Effector memory CD4-positive, alpha-beta T cell (primary cell): ENCODE data around the gene NSD1.
A peak's percentile ranks its signal among the peaks of the same experiment; 100 is the strongest.

Experiments used
- DNase-seq, 3 donors: peaks; one replicate each; pipeline ENCODE4 v3.0.0-alpha.2; 2020
- H3K27ac ChIP-seq: 2 replicates; pipeline ENCODE4 v1.7.0; 2013; ENCODE audit warnings: mild to moderate bottlenecking, low read length, moderate library complexity; ENCODE audit not compliant: insufficient read depth, poor library complexity, severe bottlenecking
- H3K27me3 ChIP-seq: replicated peaks from 2 replicates; pipeline ENCODE4 v1.7.0; 2013; ENCODE audit warnings: mild to moderate bottlenecking, low read length; ENCODE audit not compliant: insufficient read depth, control insufficient read depth, poor library complexity, severe bottlenecking
- H3K36me3 ChIP-seq: 2 replicates; pipeline ENCODE4 v1.7.0; 2013; ENCODE audit warnings: mild to moderate bottlenecking, low read length, moderate library complexity; ENCODE audit not compliant: control insufficient read depth, insufficient read depth
- H3K4me1 ChIP-seq: 2 replicates; pipeline ENCODE4 v1.7.0; 2013; ENCODE audit warnings: low read length, mild to moderate bottlenecking; ENCODE audit not compliant: control insufficient read depth, insufficient read depth, poor library complexity, severe bottlenecking
- H3K4me3 ChIP-seq: 2 replicates; pipeline ENCODE4 v1.7.0; 2013; ENCODE audit warnings: low read length, low read depth, mild to moderate bottlenecking; ENCODE audit not compliant: insufficient read depth, poor library complexity, severe bottlenecking
- H3K9me3 ChIP-seq: 2 replicates; pipeline ENCODE4 v1.7.0; 2013; ENCODE audit warnings: mild to moderate bottlenecking, low read length, moderate library complexity; ENCODE audit not compliant: control insufficient read depth

NSD1 gene

DNA sequence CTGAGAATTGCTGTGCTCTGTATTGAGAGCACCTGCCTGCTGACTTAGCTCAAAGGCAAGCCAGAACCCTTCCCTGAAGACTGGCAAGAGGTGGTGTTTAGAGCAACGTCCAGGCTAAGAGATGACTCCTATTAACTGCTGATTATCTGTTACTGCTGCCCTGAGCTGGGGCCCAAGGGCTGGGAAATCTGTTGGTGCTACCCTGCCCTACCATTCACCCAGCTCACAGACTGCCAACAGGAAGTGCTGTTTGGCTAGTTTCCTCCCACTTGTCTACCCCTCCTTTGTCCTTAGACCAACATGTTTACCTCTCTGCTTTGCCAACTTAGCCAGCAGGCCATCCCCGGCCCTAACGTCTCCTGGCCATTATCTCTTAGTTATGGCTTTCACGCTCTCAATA, 163.0 kb downstream of the NSD1 start:
- peaks cover 31% of the 10 kb centered on the region for H3K4me1 ChIP-seq
- H3K36me3 ChIP-seq: peaks cover 47% of the 10 kb centered on the region
- H3K27ac ChIP-seq: peak overlapping the region; percentile 38
- H3K9me3 ChIP-seq: no peaks in the 10 kb centered on the region
- DNase-seq: no peak
- H3K4me3 ChIP-seq: no peak overlapping the region
- H3K27me3 ChIP-seq: no peaks in the 10 kb centered on the region

DNA sequence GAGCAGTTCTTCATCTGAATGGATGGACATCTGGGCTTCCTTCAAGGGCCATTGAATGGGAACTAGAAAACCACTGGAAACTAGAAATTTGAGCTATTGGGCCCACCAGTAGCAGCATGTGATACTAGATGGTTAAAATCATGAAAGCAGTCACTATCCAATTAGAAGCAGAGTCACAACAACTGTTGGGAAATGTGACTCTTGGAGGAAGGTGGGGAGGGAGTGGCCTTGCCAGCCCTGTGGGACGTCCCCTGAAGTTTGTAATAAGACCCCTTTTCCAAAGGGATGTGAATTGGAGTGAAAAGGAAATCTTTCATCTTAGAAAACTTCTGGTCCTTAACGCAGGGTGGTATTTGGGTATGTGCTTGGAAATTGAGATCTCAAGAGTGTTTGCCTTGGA, 164.3 kb downstream of the NSD1 start:
- no peak overlapping the region for H3K27ac ChIP-seq

DNA sequence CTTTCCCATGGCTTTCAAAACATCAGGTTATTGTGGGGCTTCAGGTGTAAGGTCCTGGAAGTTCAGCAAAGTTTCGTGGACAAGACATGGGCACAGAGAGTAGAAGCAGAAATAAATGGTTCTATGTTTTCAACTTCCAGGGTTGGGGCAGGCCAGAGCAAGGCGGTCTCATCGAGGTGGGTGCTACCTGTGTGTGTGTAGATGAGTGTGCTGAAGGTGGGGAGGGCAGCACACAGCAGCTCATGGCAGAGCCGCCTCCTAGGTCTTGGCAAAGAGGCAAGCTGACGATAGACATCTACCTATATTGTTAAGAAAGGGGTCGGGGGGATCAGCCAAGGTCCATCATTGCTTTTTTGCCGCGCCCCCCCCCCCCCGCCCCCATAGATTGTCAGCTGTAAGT, 166.1 kb downstream of the NSD1 start:
- no peaks in the 10 kb centered on the region for H3K9me3 ChIP-seq
- H3K36me3 ChIP-seq: peaks cover 16% of the 10 kb centered on the region
- DNase-seq: no peak
- no peaks in the 10 kb centered on the region for H3K27me3 ChIP-seq
- no peak overlapping the region for H3K4me3 ChIP-seq
- H3K4me1 ChIP-seq: peaks cover 51% of the 10 kb centered on the region
- peak overlapping the region; percentile 51 for H3K27ac ChIP-seq

More for the DNA sequence above, 164.3 kb downstream of the NSD1 start:
- DNase-seq: no peak
- peaks cover 44% of the 10 kb centered on the region for H3K4me1 ChIP-seq
- H3K9me3 ChIP-seq: no peaks in the 10 kb centered on the region
- peaks cover 34% of the 10 kb centered on the region for H3K36me3 ChIP-seq
- H3K27me3 ChIP-seq: no peaks in the 10 kb centered on the region
- no peak overlapping the region for H3K4me3 ChIP-seq

DNA sequence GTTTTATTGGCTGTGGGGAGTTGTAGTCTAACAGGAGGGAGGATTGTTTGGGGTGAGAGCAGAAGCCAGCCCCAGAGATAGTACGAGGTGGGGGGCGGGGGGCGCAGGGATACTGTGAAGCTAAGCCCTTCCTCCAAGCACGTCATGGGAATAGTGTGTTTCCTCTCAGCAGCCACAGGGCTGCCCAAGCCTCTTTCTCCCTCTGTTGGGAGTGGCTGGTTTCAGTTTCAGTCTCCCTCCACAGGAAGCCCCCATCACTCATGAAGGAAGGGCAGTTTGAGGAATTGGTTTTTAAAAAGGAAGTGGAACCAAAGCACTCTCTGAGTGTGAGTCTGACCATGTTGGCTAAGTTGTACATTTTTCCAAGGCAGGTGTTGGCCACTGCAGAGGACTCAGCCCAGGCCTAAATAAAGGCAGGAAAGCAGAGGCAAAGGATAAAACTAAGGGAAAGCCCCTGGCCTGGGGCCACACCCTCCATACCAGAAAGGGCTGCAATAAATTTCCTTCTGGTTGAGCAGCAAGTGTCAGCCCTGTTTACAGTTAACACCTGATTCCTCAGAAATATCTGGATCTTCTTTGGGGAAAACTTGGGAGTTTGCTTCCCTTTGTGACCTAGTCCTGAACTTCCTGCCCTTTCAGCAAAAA, 166.8 kb downstream of the NSD1 start:
- Histone ChIP-seq H3K27ac (peak overlapping the region; percentile 51), H3K4me3 (no peak overlapping the region), H3K27me3 (no peaks in the 10 kb centered on the region), H3K4me1 (peaks cover 56% of the 10 kb centered on the region), H3K9me3 (no peaks in the 10 kb centered on the region), H3K36me3 (peaks cover 10% of the 10 kb centered on the region)
- peak; percentile 40 to 56 (median 50) for DNase-seq

DNA sequence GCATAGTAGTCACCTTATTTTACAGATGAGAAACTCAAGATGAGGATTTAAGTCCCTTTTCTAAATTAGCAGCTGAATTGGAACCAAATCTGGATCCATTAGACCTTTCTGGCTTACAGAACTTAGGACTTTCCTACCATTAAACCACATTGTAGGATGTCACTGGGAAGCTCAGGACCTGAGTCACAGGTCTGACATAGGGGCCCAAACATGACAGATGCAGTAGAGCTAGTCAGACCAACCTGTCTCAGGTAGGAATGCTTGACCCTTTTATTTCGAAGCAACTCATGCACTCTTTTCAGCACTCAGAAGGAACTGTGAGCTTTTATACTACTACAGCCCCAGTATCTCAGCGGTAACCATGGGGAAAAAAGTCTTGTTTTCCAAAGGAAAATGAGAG, 167.4 kb downstream of the NSD1 start:
- H3K9me3 ChIP-seq: no peaks in the 10 kb centered on the region
- H3K4me1 ChIP-seq: peaks cover 55% of the 10 kb centered on the region
- no peaks in the 10 kb centered on the region for H3K27me3 ChIP-seq
- H3K36me3 ChIP-seq: peaks cover 9% of the 10 kb centered on the region
- no peak for DNase-seq
- H3K4me3 ChIP-seq: peak overlapping the region; percentile 3
- H3K27ac ChIP-seq: peak overlapping the region; percentile 51

DNA sequence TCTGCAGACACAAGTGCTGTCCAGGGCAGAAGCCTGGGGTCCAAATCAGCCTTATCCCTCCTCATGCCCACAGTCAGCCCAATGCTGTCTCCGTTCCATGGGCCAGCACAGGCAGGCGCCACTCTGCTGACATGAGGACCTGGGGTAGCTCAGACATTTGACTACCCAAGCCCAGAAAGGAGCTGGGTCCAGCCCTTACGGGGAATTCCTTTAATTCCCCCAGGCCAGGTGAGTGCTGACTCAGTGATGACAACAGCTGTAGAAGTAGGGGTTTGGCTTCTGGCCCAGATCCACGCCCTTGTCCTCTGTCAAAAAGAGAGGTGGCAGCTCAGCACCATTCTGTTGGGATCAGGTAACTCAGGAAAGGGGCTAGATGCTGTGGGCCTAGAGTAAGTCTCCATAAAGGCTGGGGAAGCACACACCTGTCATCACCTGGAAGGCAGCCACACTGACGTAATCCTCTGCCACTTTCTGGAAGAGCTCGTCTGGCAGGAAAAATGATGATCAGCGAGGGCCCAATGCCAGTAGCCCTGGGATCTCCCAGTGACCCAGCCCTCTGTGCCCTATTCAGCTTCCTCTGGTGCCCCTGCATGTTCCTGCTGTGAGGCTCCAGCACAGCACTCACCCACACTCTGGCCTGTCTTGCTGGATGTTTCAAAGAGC, 168.1 kb downstream of the NSD1 start:
- no peak overlapping the region for H3K4me3 ChIP-seq
- peak in 1 of 3 donors; percentile 33 for DNase-seq
- peaks cover 14% of the 10 kb centered on the region for H3K36me3 ChIP-seq
- H3K9me3 ChIP-seq: no peaks in the 10 kb centered on the region
- no peaks in the 10 kb centered on the region for H3K27me3 ChIP-seq
- H3K4me1 ChIP-seq: peaks cover 48% of the 10 kb centered on the region
- H3K27ac ChIP-seq: peak overlapping the region; percentile 51

DNA sequence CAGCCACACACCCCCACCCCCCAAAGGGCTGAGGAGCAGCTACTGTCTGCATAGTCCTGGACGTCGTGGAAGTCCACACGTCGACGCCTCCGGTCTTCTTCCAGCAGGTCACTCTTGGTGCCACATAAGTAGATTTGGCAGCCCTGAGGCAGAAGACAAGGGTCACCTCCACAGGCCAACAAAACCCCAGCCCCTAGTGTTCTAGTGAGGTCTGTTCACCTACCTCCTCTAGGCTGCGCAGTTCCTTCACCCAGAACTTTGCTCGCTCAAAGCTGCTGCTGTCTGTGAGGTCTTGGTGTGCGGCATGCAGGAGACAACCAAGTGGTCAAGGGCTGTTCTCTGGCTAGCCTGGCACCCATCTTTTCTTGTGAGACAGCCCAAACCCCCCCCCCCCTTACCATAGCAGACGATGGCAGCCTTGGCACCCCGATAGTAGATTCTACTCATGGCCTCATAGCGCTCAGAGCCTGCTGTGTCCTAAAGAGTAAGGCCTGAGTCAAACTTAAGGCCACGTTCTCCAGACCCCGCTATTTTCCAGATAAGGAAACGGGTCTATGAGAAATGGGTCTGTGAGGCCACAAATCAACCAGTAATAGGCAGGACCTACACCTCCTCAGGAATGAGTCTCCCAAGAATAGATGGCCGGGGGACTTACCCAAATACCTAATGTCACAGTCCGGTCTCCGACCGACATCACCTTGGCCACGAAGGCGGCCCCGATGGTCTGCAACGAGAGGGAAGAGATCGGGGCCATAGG, 169.0 kb downstream of the NSD1 start:
- H3K36me3 ChIP-seq: peaks cover 18% of the 10 kb centered on the region
- H3K9me3 ChIP-seq: no peaks in the 10 kb centered on the region
- H3K27ac ChIP-seq: peak overlapping the region; percentile 83
- peaks cover 49% of the 10 kb centered on the region for H3K4me1 ChIP-seq
- DNase-seq: no peak
- H3K4me3 ChIP-seq: peak overlapping the region; percentile 70
- no peaks in the 10 kb centered on the region for H3K27me3 ChIP-seq

DNA sequence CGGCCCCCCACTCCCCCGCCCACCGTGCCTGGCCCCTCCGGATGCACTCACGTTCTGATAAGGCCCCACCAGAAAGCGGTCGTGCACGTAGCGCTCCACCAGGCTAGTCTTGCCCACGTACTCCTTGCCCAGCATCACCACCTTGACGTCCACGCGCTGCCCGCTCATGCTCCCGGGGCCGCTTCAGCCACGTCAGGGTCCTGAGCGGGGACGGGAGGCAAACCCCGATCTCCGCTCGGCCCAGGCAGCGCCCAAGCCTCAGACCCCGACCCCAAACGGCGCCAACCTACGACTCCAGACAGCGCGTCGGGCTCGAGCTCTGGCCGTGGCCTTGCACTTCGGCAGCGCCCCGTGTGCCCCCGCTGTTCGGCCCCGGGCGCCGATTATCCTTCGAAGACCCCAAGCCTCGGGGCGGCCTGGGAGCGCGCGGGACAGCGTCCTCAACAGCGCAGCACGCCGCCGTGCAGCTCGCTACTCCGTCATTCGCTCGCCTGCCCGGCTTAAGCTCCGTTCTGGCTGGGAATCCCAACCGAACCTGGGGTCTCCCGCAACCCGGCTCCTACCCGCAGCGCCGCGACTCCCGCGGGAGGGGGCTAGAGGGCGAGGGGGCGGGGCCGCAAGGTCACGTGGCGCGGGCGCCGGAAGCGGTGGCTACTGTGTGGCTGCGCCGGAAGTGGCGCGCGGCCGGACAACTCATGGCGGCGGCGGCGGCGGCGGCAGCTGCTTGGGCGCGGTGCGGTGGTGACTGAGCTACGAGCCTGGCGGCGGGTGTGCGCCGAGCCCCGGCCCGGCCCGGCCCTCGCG, 169.8 kb downstream of the NSD1 start, which contains the start of the genes PRELID1 and RAB24:
TSS of gene PRELID1 (plus strand) at position 679 of the 804 bp plus-strand sequence. CDS start 187 bp downstream, outside the sequence.
TSS of gene RAB24 (minus strand) at position 599 of the 804 bp plus-strand sequence. CDS start at position 168, 431 bp downstream.
- H3K4me1 ChIP-seq: peaks cover 49% of the 10 kb centered on the region
- no peaks in the 10 kb centered on the region for H3K27me3 ChIP-seq
- H3K4me3 ChIP-seq: peak within 1 kb of the TSS; percentile 70
- no peaks in the 10 kb centered on the region for H3K9me3 ChIP-seq
- peaks cover 15% of the 10 kb centered on the region for H3K36me3 ChIP-seq
- peak within 1 kb of the TSS; percentile 83 for H3K27ac ChIP-seq
- peak; percentile 84 to 88 (median 85) for DNase-seq

DNA sequence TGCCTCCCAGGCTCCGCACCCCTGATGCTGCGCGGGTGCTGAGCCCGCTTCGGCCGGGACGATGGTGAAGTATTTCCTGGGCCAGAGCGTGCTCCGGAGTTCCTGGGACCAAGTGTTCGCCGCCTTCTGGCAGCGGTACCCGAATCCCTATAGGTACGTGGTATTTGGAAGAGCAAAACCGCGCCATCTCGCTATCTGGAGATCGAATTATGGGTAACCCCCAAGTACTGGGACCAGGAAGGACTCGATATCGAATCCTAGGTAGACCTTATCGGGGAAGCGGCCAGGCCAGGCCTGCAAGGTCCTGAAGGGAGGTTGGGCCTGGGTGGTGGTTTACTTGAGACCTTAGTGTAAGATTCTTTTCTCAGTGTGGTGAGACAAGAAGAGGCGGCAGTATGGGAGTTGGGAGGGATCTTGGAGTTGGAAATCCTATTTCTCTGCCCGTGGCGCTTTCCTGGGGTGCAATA, 170.4 kb downstream of the NSD1 start:
- peaks cover 49% of the 10 kb centered on the region for H3K4me1 ChIP-seq
- peak overlapping the region; percentile 70 for H3K4me3 ChIP-seq
- H3K27me3 ChIP-seq: no peaks in the 10 kb centered on the region
- H3K9me3 ChIP-seq: no peaks in the 10 kb centered on the region
- no peak for DNase-seq
- H3K27ac ChIP-seq: peak overlapping the region; percentile 83
- H3K36me3 ChIP-seq: peaks cover 15% of the 10 kb centered on the region
